Endodermal cell (in vitro differentiated cells): Measurements from ENCODE around the gene THAP11. TPM values are rescaled to one million over a fixed set of nuclear protein-coding genes. Genes with fewer than 3 reads are reported as not detected.

Experiments used
- DNase-seq: peaks from one replicate; pipeline ENCODE4 v3.0.0-alpha.2; 2017
- H3K27ac ChIP-seq: 2 replicates; pipeline ENCODE4 v1.5.1; 2013; ENCODE audit warnings: mild to moderate bottlenecking, low read depth, low read length, moderate library complexity
- H3K27me3 ChIP-seq: 2 replicates; pipeline ENCODE4 v1.6.1; 2013; ENCODE audit warnings: mild to moderate bottlenecking, low read length, moderate library complexity; ENCODE audit not compliant: insufficient read depth, control insufficient read depth, poor library complexity, severe bottlenecking
- H3K36me3 ChIP-seq: 2 replicates; pipeline ENCODE4 v1.7.0; 2013; ENCODE audit warnings: mild to moderate bottlenecking, low read length, moderate library complexity; ENCODE audit not compliant: control insufficient read depth, insufficient read depth
- H3K4me1 ChIP-seq: one replicate; pipeline ENCODE4 v1.7.0; 2013; ENCODE audit warnings: low read length; ENCODE audit not compliant: control insufficient read depth, insufficient read depth
- H3K4me3 ChIP-seq: 2 replicates; pipeline ENCODE4 v1.5.1; 2013; ENCODE audit warnings: mild to moderate bottlenecking, low read length, moderate library complexity
- H3K9ac ChIP-seq: 2 replicates; pipeline ENCODE4 v1.6.1; 2013; ENCODE audit warnings: mild to moderate bottlenecking, low read length, moderate library complexity; ENCODE audit not compliant: poor library complexity, severe bottlenecking; ENCODE audit errors: extremely low read depth
- H3K9me3 ChIP-seq: 2 replicates; pipeline ENCODE4 v1.6.1; 2013; ENCODE audit warnings: mild to moderate bottlenecking, low read length, moderate library complexity; ENCODE audit not compliant: control insufficient read depth
- H3K27ac Mint-ChIP-seq: 2 replicates; pipeline ENCODE4 v1.8.0; 2020; ENCODE audit warnings: mixed read lengths
- H3K27me3 Mint-ChIP-seq: 2 replicates; pipeline ENCODE4 v1.8.0; 2021; ENCODE audit warnings: mild to moderate bottlenecking, mixed read lengths; ENCODE audit not compliant: insufficient read depth
- H3K36me3 Mint-ChIP-seq: 2 replicates; pipeline ENCODE4 v1.8.0; 2020; ENCODE audit warnings: low read depth, mixed read lengths
- H3K4me1 Mint-ChIP-seq: 2 replicates; pipeline ENCODE4 v1.8.0; 2020; ENCODE audit warnings: mixed read lengths
- H3K4me3 Mint-ChIP-seq: 2 replicates; pipeline ENCODE4 v1.8.0; 2020; ENCODE audit warnings: mild to moderate bottlenecking, moderate library complexity, mixed read lengths
- H3K9me3 Mint-ChIP-seq: 2 replicates; pipeline ENCODE4 v1.8.0; 2020; ENCODE audit warnings: mild to moderate bottlenecking, mixed read lengths
- whole genome bisulfite sequencing, 2 experiments: methylation state at CpG; one replicate each; pipeline versions ENCODE4 v1.1.5 to v1.1.7; 2013; ENCODE audit warnings: missing lambda C conversion rate in 2 of 2, mixed read lengths in 1 of 2; ENCODE audit not compliant: insufficient coverage in 1 of 2, insufficient read length in 1 of 2; 5-methylcytosine and 5-hydroxymethylcytosine counted together
- total RNA-seq, 2 donors: library from RNA; stranded (reverse); fragmentation: NEBNext Ultra II Directional in 1 of 2; extraction: Animal tissue kit (Norgen Biotek cat#: 25700) in 1 of 2; gene quantifications; 2 replicates in 1 of 2; 3 replicates in 1 of 2; pipeline ENCODE4 v1.2.1, GENCODE V29; 2021
- TF ChIP-seq, protein P1 (sequence below): fragments of 200-600 bp; sonication (generic); conservative IDR thresholded peaks from 2 replicates; pipeline ENCODE4 v1.5.0; 2021; ENCODE audit warnings: antibody characterized with exemption, mild to moderate bottlenecking

The THAP11 gene
- total RNA-seq, 2 donors from 2014 or later = 28.0 to 32.9 TPM

DNA sequence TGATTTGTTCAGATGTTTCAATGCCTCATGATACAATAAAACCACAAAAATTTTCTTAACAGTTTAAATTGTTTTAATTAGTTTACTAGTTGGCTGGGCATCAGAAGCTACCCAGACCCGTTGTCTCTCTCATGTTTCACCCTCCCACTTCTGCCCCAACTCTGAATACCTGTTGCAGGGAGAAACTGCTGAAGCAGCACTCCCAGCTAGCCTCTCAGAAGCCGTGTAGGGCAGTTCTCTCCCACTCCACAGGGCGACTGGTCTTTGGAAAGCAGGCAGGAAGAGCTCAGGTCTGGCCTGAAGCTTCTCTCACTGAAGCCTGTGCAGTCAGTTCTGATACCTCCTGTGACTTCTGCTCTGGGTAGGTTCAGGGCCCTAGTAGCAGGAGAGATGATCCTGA is 29.1 kb downstream of the THAP11 start:
- Mint-ChIP-seq H3K27ac (no peak overlapping the region), H3K4me3 (no peak overlapping the region), H3K4me1 (peaks cover 13% of the 10 kb centered on the region), H3K9me3 (no peaks in the 10 kb centered on the region), H3K27me3 (no peaks in the 10 kb centered on the region), H3K36me3 (peaks cover 31% of the 10 kb centered on the region)
- DNase-seq = no peak
- no peak overlapping the region for H3K9ac ChIP-seq
- no peak overlapping the region for H3K27ac ChIP-seq
- no peaks in the 10 kb centered on the region for H3K4me1 ChIP-seq
- no peak overlapping the region for H3K4me3 ChIP-seq
- WGBS, 2 experiments = 85 to 100% methylated on average over 2 to 3 of the region's 3 CpGs
- TF ChIP-seq, protein P1, sequence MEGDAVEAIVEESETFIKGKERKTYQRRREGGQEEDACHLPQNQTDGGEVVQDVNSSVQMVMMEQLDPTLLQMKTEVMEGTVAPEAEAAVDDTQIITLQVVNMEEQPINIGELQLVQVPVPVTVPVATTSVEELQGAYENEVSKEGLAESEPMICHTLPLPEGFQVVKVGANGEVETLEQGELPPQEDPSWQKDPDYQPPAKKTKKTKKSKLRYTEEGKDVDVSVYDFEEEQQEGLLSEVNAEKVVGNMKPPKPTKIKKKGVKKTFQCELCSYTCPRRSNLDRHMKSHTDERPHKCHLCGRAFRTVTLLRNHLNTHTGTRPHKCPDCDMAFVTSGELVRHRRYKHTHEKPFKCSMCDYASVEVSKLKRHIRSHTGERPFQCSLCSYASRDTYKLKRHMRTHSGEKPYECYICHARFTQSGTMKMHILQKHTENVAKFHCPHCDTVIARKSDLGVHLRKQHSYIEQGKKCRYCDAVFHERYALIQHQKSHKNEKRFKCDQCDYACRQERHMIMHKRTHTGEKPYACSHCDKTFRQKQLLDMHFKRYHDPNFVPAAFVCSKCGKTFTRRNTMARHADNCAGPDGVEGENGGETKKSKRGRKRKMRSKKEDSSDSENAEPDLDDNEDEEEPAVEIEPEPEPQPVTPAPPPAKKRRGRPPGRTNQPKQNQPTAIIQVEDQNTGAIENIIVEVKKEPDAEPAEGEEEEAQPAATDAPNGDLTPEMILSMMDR = no peak
- H3K36me3 ChIP-seq = peaks cover 58% of the 10 kb centered on the region
- H3K9me3 ChIP-seq = no peaks in the 10 kb centered on the region
- H3K27me3 ChIP-seq = no peaks in the 10 kb centered on the region

DNA sequence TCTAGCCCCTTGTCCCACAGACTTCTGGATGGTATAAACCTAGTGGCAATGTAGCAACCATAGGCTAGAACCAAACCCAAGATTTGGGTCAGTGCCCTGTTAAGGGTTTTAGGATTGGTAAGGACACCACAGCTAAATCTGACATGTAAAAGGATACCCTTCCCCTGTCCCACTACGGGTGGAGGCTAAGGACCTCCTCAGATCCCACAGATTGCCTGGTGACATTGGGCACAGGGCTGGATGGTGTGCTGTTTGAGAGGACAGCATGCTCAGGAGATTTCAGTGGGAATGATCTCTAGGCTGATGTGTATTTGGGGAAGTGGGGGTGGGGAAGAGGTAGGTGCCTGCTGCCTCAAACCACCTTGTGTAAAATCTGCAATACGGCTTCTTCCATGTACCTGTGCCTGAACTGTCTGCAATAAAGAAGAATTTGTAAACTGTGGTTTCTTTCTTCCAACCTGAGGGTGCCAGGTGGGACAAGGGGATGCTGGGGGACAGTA is 30.1 kb downstream of the THAP11 start:
- Histone ChIP-seq H3K27ac (peak overlapping the region; percentile 48), H3K4me3 (peak overlapping the region; percentile 88)
- WGBS, 2 experiments = 89 to 91% methylated on average over 1 to 2 of the region's 2 CpGs

DNA sequence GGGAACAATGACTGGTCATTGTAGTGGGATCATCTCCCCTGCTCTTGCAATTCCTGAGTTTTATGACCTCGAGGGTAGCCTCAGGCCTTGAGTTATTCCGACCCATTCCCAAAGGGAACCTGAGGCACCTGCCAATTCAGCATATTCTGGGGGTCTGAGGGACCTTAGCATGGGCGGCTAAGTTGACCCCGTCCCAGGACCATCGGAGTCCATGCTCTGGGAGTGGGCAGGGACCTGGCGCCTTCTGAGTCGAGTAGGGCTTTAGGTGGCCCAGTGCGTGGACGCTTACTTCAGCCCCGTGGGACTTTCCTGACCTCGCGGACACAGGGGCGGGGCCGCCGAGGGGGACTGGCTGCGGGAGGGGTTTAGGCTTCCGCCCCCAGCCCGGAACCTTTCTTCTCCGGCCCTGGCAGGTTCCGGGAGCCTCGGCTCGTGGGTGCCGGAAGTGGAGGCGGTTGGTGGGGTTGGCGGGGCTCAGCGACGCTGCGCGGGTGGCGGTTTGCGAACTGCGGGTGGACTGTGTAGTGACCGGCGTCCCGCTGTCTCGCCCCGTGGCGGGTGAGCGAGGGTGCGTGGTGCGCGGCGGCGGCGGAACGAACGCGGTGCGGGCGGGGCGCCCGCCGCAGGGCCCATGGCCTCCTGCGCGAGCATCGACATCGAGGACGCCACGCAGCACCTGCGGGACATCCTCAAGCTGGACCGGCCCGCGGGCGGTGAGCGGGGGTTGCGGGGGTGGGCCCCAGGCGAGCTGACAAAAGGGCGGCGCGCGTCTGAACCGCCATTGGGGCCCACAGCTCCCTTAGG is 30.7 kb downstream of the THAP11 start, which contains the start of gene EDC4:
Gene EDC4, plus strand, starts transcription at position 422 of the 804 bp plus-strand sequence. Its CDS starts 210 bp downstream, at position 632.
- Histone ChIP-seq H3K4me3 (peak within 1 kb of the TSS; percentile 88), H3K36me3 (peaks cover 56% of the 10 kb centered on the region), H3K27me3 (no peaks in the 10 kb centered on the region), H3K27ac (peak within 1 kb of the TSS; percentile 63), H3K4me1 (no peaks in the 10 kb centered on the region), H3K9ac (peak within 1 kb of the TSS; percentile 91), H3K9me3 (no peaks in the 10 kb centered on the region)
- no peaks in the 10 kb centered on the region for H3K27me3 Mint-ChIP-seq
- peak; percentile 90 for DNase-seq
- WGBS, 2 experiments = 6 to 7% methylated on average over 21 to 72 of the region's 72 CpGs
- peak within 1 kb of the TSS; percentile 91 for H3K27ac Mint-ChIP-seq
- H3K4me1 Mint-ChIP-seq = peaks cover 13% of the 10 kb centered on the region
- no peaks in the 10 kb centered on the region for H3K9me3 Mint-ChIP-seq
- H3K4me3 Mint-ChIP-seq = peak within 1 kb of the TSS; percentile 84
- TF ChIP-seq, protein P1 = no peak
- H3K36me3 Mint-ChIP-seq = peaks cover 37% of the 10 kb centered on the region

More for the DNA sequence above, 30.1 kb downstream of the THAP11 start:
- H3K27me3 Mint-ChIP-seq = no peaks in the 10 kb centered on the region
- no peaks in the 10 kb centered on the region for H3K9me3 Mint-ChIP-seq
- TF ChIP-seq, protein P1 = no peak
- peak overlapping the region; percentile 66 for H3K27ac Mint-ChIP-seq
- no peaks in the 10 kb centered on the region for H3K27me3 ChIP-seq
- peak overlapping the region; percentile 84 for H3K4me3 Mint-ChIP-seq
- peaks cover 34% of the 10 kb centered on the region for H3K36me3 Mint-ChIP-seq
- peaks cover 56% of the 10 kb centered on the region for H3K36me3 ChIP-seq
- no peaks in the 10 kb centered on the region for H3K4me1 ChIP-seq
- no peaks in the 10 kb centered on the region for H3K9me3 ChIP-seq
- peaks cover 13% of the 10 kb centered on the region for H3K4me1 Mint-ChIP-seq
- no peak for DNase-seq
- H3K9ac ChIP-seq = peak overlapping the region; percentile 91
